Nephron (organoid): Measurements from ENCODE around the gene CPED1.

Experiments
- H3K27ac Mint-ChIP-seq, 3 experiments: 2 replicates each; pipeline ENCODE4 v1.8.0; 2020; ENCODE audit warnings: mixed read lengths in 3 of 3, mild to moderate bottlenecking in 2 of 3, moderate library complexity in 1 of 3
- H3K27me3 Mint-ChIP-seq: 2 replicates; pipeline ENCODE4 v1.8.0; 2021; ENCODE audit warnings: low read depth, mild to moderate bottlenecking, moderate library complexity, mixed read lengths
- H3K36me3 Mint-ChIP-seq: 2 replicates; pipeline ENCODE4 v1.8.0; 2020; ENCODE audit warnings: low read depth, mixed read lengths
- H3K4me1 Mint-ChIP-seq: 2 replicates; pipeline ENCODE4 v1.8.0; 2020; ENCODE audit warnings: mixed read lengths
- H3K4me3 Mint-ChIP-seq, 3 experiments: 2 replicates each; pipeline ENCODE4 v1.8.0; 2020; ENCODE audit warnings: mild to moderate bottlenecking in 3 of 3, mixed read lengths in 3 of 3, moderate library complexity in 2 of 3
- H3K9me3 Mint-ChIP-seq: 2 replicates; pipeline ENCODE4 v1.8.0; 2020; ENCODE audit warnings: mixed read lengths
- CTCF ChIP-seq, 3 experiments: fragments of 200-600 bp; sonication (generic); IDR thresholded peaks; one replicate each; pipeline ENCODE4 v1.5.0; 2021; ENCODE audit warnings: antibody characterized with exemption in 3 of 3; ENCODE audit not compliant: unreplicated experiment in 3 of 3

CPED1 gene

GRCh38 chr7:121156825-121157224, 168.3 kb downstream of the CPED1 start:
- Mint-ChIP-seq H3K27ac (no peak overlapping the region), H3K9me3 (peaks cover 2% of the 10 kb centered on the region), H3K36me3 (peaks cover 16% of the 10 kb centered on the region), H3K4me1 (no peaks in the 10 kb centered on the region), H3K27me3 (no peaks in the 10 kb centered on the region), H3K4me3 (no peak overlapping the region)
- no peak for TF ChIP-seq CTCF (IDR thresholded peaks at IDR 0.05; ENCODE audit: unreplicated experiment in 3 of 3)

GRCh38 chr7:121157341-121157751, 168.8 kb downstream of the CPED1 start:
- Mint-ChIP-seq H3K36me3 (peaks cover 16% of the 10 kb centered on the region), H3K4me1 (no peaks in the 10 kb centered on the region), H3K27ac (no peak overlapping the region), H3K9me3 (peaks cover 2% of the 10 kb centered on the region), H3K27me3 (no peaks in the 10 kb centered on the region), H3K4me3 (no peak overlapping the region)
- TF ChIP-seq CTCF (IDR thresholded peaks at IDR 0.05; ENCODE audit: unreplicated experiment in 3 of 3), result no peak

GRCh38 chr7:121157885-121158590, 169.5 kb downstream of the CPED1 start:
- Mint-ChIP-seq H3K27ac (no peak overlapping the region), H3K9me3 (peaks cover 2% of the 10 kb centered on the region), H3K27me3 (no peaks in the 10 kb centered on the region), H3K4me1 (no peaks in the 10 kb centered on the region), H3K4me3 (no peak overlapping the region), H3K36me3 (peaks cover 22% of the 10 kb centered on the region)
- TF ChIP-seq CTCF (IDR thresholded peaks at IDR 0.05; ENCODE audit: unreplicated experiment in 3 of 3), result no peak

- Mint-ChIP-seq H3K9me3 (peaks cover 2% of the 10 kb centered on the region), H3K4me3 (no peak overlapping the region), H3K27me3 (no peaks in the 10 kb centered on the region), H3K36me3 (peaks cover 23% of the 10 kb centered on the region), H3K27ac (no peak overlapping the region), H3K4me1 (no peaks in the 10 kb centered on the region)
- no peak for TF ChIP-seq CTCF (IDR thresholded peaks at IDR 0.05; ENCODE audit: unreplicated experiment in 3 of 3)
Measured at GRCh38 chr7:121158665-121159064, 170.2 kb downstream of the CPED1 start.

GRCh38 chr7:121159553-121159952, 171.0 kb downstream of the CPED1 start:
- no peak for TF ChIP-seq CTCF (IDR thresholded peaks at IDR 0.05; ENCODE audit: unreplicated experiment in 3 of 3)
- Mint-ChIP-seq H3K27me3 (no peaks in the 10 kb centered on the region), H3K36me3 (peaks cover 23% of the 10 kb centered on the region), H3K4me3 (no peak overlapping the region), H3K4me1 (no peaks in the 10 kb centered on the region), H3K9me3 (peaks cover 2% of the 10 kb centered on the region), H3K27ac (no peak overlapping the region)
